ENCODE results near the gene MRPS5. TPM values are rescaled to one million over a fixed set of nuclear protein-coding genes. Genes with fewer than 3 reads are reported as not detected.

Gene MRPS5
- total RNA-seq, 2 experiments from 2014 or later, result 83.8 to 84.8 TPM

DNA sequence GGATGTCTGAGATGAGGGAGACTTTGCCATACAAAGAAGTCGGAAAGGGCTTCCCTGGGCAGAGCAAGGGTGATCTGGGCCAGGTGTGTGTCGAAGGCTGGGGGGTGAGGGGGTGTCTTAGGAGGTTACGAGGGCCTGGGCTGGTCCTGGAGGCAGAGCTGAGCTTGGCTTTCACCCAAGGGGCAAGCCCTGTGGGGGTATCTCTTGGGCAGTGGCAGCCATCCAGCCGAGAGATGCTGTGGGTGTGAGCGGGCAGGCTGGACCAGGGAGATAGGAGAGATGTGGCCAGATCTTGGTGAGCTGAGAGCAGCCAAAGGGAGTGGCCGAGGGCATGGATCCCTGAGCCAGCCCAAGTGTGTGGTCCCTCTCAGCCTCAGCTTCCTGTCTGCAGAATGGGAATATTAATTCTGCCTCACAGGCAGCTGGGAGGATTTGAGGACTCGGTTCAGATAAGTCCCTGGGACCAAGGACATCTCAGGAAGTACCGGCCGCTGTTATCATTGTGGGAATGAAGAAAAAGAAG, 63.1 kb downstream of the MRPS5 start:
- H3K9me3 Mint-ChIP-seq, result no peaks in the 10 kb centered on the region
- H3K27ac Mint-ChIP-seq, result no peak overlapping the region
- DNase-seq, result no peak
- peaks cover 2% of the 10 kb centered on the region for H3K36me3 Mint-ChIP-seq
- H3K4me3 Mint-ChIP-seq, result no peak overlapping the region
- peaks cover 52% of the 10 kb centered on the region for H3K4me1 Mint-ChIP-seq
- H3K27me3 Mint-ChIP-seq, result no peaks in the 10 kb centered on the region

DNA sequence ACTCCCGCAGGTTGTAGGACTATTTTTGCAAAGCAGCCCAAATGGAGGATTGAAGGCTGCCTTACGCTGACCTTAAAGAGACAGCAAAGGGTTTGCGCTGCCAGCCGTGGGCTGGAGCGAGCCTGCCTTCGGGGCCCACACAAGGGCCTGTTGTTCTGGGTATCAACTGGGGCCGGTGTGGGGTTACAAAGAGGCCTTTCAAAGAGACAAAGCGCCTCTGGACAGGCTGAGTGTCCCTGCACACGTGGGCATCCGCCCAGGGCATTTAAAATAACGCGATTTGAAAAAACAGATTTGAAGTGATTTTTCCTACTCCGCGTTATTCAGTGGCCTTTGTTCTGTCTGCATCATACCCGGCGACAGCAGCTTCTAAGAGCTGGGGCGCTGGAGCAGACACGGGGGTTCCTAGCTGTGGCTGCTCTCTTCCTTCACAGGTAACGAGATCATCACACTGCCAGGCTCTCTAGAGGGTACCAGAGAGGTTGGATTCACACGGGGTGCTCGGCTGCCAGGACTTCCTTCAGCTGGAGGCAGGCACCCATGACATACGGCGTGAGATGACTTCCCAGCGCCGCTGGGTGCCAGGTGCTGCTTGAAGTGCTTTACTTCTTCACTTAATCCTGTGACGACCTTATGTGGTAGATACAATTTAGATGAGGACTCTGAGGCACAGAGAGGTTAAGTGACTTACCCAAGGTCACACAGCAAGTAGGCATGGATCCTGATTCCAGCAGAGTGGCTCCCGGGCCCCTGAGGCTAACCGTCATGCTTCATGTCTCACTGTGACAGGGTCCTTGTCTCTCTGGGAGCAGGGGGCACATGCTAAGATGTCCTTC, 63.9 kb downstream of the MRPS5 start:
- Mint-ChIP-seq H3K27me3 (no peaks in the 10 kb centered on the region), H3K4me3 (no peak overlapping the region), H3K27ac (no peak overlapping the region), H3K9me3 (no peaks in the 10 kb centered on the region), H3K4me1 (peaks cover 51% of the 10 kb centered on the region), H3K36me3 (peaks cover 8% of the 10 kb centered on the region)
- no peak for DNase-seq

DNA sequence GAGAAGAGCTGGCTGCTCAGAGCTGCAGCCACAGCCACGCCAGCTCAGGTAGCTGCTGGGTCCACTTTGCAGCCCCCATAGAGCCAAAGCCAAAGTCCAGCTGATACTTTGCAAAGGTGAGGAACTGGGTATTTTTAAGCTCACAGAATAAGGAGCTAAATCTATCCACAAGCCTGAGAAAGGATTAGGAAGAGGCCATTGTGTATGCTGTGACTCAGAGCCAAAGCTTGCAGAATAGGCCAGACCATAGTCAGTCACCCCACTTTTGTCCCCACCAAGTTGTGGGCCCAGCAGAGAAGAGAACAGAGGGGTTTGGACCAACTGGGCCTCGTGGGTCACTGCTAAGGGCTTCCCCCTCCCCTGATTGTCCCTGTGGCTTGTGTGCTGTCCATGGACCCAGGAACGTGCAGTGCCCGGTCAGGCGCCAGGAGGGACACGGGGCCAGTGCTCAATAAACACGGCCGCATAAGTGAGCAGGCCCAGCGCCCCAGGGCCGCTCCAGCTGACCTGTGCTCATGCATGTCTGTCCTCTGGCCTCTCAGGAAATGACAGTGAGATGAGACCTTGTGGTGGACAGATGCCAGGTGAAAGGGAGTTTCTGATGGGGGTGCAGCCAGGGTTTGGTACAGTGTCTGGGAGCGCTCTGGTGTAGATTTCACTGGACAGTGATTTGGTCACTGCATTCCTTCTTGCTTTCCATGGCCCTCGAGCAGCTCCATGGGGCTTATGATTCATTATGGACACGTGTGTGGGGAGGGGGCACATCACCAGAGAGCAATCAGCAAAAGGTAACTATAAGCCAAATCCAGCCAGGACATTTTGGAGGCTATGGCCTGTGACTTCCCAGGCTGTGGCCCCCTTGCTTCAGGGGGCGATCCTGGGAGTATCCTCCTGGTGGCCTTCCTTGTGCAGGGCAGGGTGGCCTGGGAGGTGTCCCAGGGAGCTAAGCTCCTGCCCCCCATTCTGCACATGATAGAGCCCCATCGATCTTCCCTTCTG, 64.8 kb downstream of the MRPS5 start:
- no peak overlapping the region for H3K27ac Mint-ChIP-seq
- H3K9me3 Mint-ChIP-seq, result no peaks in the 10 kb centered on the region
- no peak overlapping the region for H3K4me3 Mint-ChIP-seq
- H3K4me1 Mint-ChIP-seq, result peaks cover 51% of the 10 kb centered on the region
- H3K27me3 Mint-ChIP-seq, result no peaks in the 10 kb centered on the region
- H3K36me3 Mint-ChIP-seq, result peaks cover 16% of the 10 kb centered on the region
- DNase-seq, result no peak

DNA sequence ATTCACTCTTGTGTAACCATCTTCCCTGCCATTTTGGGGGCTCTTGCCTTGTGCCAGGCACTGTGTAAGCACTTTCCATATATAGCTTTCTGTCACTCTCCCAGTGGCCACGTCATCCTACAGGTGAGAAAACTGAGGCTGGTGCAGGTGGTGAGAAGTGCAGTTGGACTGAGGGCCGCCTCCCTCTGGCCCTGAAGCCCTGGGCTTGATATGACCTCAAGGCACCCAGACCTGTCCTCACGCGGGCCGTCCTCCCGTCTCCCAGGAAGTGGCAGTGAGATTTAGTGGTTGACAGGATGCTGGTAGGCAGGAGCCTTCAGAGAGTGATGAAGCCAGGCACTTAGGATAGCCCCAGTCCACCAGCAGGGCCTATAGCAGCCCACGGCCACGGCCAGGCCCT, 65.6 kb downstream of the MRPS5 start:
- H3K4me3 Mint-ChIP-seq, result no peak overlapping the region
- H3K4me1 Mint-ChIP-seq, result peaks cover 53% of the 10 kb centered on the region
- peaks cover 22% of the 10 kb centered on the region for H3K36me3 Mint-ChIP-seq
- no peaks in the 10 kb centered on the region for H3K27me3 Mint-ChIP-seq
- no peak for DNase-seq
- H3K9me3 Mint-ChIP-seq, result no peaks in the 10 kb centered on the region
- peak overlapping the region; percentile 81 for H3K27ac Mint-ChIP-seq

DNA sequence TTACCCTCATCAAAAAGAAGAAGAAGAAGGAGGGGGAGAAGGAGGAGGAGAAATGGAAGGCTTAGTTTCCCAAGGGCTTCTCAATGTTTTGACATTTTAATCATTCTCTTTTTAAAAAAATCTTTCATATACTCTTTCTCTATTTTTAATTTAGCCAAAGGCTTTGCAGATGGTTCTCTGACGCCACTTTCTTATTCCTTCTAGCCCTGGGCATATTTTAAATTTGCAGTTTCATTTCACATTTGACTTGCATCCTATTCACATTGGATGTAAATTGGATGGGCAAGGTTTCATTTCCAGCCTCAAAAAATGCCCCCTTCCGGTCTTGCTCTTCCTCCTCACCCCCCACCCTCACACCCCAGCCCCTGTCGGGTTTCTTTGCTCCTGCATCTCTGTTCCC, 66.3 kb downstream of the MRPS5 start:
- Mint-ChIP-seq H3K4me1 (peaks cover 59% of the 10 kb centered on the region), H3K27me3 (no peaks in the 10 kb centered on the region), H3K27ac (peak overlapping the region; percentile 81), H3K36me3 (peaks cover 26% of the 10 kb centered on the region), H3K4me3 (no peak overlapping the region), H3K9me3 (no peaks in the 10 kb centered on the region)
- no peak for DNase-seq

DNA sequence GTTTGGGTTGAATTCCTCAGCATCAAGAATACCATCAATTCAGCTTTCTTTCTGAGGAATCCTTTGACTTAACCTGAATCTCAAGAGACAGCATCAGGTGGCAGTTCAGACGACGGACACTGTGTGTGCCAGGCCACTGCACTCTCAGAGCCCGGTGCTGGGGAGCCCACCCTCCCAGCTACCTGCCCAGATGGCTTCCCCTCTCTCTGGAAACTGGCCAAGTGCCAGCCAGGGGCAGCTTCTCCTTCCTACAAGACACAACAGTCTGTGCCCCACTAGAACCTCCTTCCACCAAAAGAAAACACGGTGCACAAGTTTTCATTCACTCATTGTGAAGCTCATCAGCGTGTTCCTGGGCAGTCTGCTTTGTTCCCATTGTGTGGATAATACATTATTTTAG, 67.6 kb downstream of the MRPS5 start:
- Mint-ChIP-seq H3K27me3 (no peaks in the 10 kb centered on the region), H3K9me3 (no peaks in the 10 kb centered on the region), H3K36me3 (peaks cover 34% of the 10 kb centered on the region), H3K4me3 (no peak overlapping the region), H3K27ac (peak overlapping the region; percentile 61), H3K4me1 (peaks cover 66% of the 10 kb centered on the region)
- DNase-seq, result no peak

DNA sequence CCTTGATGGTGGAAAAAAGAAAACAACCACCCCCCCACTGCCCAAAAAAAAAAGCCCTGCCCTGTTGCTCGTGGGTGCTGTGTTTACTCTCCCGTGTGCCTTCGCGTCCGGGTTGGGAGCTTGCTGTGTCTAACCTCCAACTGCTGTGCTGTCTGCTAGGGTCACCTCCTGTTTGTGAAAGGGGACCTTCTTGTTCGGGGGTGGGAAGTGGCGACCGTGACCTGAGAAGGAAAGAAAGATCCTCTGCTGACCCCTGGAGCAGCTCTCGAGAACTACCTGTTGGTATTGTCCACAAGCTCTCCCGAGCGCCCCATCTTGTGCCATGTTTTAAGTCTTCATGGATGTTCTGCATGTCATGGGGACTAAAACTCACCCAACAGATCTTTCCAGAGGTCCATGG, 68.1 kb downstream of the MRPS5 start:
- DNase-seq, result no peak
- peak overlapping the region; percentile 61 for H3K27ac Mint-ChIP-seq
- H3K27me3 Mint-ChIP-seq, result no peaks in the 10 kb centered on the region
- H3K4me1 Mint-ChIP-seq, result peaks cover 66% of the 10 kb centered on the region
- no peaks in the 10 kb centered on the region for H3K9me3 Mint-ChIP-seq
- H3K4me3 Mint-ChIP-seq, result no peak overlapping the region
- H3K36me3 Mint-ChIP-seq, result peaks cover 37% of the 10 kb centered on the region

DNA sequence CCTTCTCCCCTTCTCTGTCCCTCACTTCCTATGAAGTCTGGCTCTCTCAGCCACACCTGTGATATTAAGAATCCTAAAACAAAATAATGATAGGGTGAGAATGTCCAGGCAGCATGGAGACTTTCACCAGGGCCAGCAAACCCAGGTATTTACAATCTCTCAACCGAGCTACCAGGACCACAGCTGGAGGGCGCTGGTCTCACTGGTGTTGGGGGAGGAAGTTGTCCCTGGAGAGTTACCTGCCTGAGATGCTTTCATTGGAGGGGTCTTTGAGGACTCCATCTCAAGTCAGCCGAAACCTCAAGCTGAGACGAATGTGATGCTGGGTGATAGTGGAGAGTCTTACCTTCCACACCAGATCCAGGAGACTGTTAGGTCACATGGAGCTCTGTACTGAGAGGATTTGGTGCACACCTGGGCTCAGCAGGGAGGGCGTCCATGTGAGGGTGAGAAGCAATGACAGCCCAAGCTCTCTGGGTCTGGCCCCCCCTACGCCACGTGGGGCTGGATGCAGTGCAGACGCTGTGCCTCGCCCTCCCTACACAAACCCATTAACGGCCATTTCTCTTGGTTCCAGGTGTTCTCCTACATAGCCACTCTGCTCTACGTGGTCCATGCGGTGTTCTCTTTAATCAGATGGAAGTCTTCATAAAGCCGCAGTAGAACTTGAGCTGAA, 68.7 kb downstream of the MRPS5 start:
- no peaks in the 10 kb centered on the region for H3K9me3 Mint-ChIP-seq
- no peak overlapping the region for H3K4me3 Mint-ChIP-seq
- no peaks in the 10 kb centered on the region for H3K27me3 Mint-ChIP-seq
- peaks cover 37% of the 10 kb centered on the region for H3K36me3 Mint-ChIP-seq
- H3K4me1 Mint-ChIP-seq, result peaks cover 67% of the 10 kb centered on the region
- no peak for DNase-seq
- no peak overlapping the region for H3K27ac Mint-ChIP-seq

DNA sequence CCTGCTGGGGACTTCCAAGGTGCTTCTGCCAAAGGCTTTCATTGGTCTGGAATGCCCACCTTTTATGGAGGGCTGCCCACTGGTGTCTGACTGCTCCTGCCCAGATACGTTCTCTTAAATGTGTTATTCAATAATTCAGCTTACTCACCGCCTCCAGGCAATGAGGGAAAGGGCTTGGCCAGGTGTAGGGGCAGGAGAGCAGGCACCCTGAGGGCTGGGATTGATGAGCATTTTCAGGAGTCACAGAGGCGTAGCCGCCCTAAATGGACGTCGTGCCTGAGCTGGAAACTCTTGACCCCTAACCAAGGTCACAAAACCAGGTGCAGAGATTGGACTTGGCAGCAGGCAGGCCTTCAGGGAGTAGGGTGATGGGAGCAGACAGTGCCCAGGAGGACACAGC, 69.3 kb downstream of the MRPS5 start:
- H3K9me3 Mint-ChIP-seq, result no peaks in the 10 kb centered on the region
- H3K27ac Mint-ChIP-seq, result peak overlapping the region; percentile 51
- H3K4me1 Mint-ChIP-seq, result peaks cover 73% of the 10 kb centered on the region
- no peak overlapping the region for H3K4me3 Mint-ChIP-seq
- no peak for DNase-seq
- H3K36me3 Mint-ChIP-seq, result peaks cover 37% of the 10 kb centered on the region
- H3K27me3 Mint-ChIP-seq, result no peaks in the 10 kb centered on the region

DNA sequence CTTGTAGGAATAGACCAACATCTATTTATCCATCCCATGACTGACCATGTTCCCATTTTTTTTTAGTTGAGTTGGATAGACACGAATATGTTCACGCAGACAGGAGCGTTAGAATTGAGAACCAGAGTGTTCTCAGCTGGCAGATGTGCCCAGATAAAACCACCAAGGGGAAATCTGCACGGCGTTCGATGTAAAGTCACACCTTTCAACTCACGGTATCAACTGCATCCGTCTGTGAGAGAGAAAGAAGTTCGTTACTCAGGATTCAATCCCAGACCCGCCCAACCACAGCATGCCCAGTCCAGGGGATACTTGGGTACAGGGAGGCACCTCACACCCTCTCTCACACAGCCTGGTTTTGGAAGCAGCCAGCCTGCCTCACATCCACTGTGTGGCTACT, 70.0 kb downstream of the MRPS5 start:
- DNase-seq, result no peak
- Mint-ChIP-seq H3K9me3 (no peaks in the 10 kb centered on the region), H3K27ac (peak overlapping the region; percentile 76), H3K4me1 (peaks cover 77% of the 10 kb centered on the region), H3K36me3 (peaks cover 37% of the 10 kb centered on the region), H3K27me3 (no peaks in the 10 kb centered on the region), H3K4me3 (no peak overlapping the region)

DNA sequence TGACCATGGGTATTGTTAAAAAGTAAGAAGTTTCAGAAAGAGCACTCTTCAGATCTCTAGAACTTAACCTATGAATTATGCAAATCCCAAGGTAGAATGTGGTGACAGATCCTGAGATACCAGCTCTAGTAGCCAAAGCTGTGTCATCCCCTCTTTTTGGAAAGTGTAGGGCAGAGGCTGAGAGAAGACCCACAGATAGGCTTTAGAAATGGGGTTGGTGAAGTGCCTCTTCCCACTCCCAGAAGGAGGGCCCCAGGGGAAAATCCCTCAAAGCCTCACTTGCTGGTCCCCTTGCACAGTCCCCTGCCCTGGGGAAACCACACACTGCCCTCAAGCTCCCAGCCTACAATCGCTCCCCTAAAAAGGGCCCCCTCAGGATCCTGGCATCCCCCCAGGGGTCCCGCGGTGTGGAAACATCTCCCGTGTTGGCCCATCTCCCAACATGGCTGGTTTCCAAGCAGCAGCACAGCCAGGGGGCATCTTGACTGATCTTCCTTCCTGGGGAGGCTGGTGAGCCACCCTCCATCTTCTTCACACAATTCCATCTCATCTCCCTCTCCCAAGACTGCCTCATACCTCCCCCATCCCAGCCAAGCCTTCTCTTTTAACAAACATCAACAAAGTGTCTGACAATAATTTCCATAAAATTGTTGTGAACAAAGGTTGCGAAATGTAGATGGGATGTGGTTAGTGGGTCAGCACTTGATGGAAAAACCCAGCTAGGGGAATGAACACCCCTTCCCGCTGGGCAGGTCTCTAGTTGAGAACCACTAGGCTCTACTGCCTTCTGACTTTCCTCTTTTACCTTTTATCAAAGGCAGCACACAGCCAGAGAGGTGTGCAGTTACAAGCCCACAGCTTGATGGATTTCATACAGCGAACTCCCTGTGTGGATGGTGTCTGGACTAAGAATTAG, 71.0 kb downstream of the MRPS5 start:
- H3K4me3 Mint-ChIP-seq, result peak overlapping the region; percentile 32

DNA sequence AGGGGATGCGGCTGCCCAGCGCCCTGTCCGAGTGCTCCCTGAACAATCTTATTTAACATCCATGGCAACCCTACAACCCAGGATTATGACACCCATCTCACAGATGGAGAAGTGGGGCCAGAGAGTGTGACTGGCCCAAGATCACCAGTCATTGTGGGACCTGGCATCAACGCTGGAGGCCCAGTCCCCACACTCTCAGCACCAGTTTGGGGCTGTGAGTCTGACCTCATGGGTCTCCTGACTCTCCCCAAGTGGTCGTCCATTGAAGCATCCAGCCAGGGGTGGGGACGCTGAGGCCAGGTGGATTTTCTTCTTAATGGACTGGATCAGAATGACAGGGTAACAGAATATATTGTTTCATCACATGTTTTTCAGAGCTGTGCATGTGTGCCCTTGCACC, 71.6 kb downstream of the MRPS5 start:
- no peak overlapping the region for H3K4me3 Mint-ChIP-seq
- DNase-seq, result no peak
- peaks cover 37% of the 10 kb centered on the region for H3K36me3 Mint-ChIP-seq
- peak overlapping the region; percentile 76 for H3K27ac Mint-ChIP-seq
- H3K27me3 Mint-ChIP-seq, result no peaks in the 10 kb centered on the region
- H3K9me3 Mint-ChIP-seq, result no peaks in the 10 kb centered on the region
- H3K4me1 Mint-ChIP-seq, result peaks cover 74% of the 10 kb centered on the region

More for the DNA sequence above, 71.0 kb downstream of the MRPS5 start:
- Mint-ChIP-seq H3K27ac (peak overlapping the region; percentile 76), H3K9me3 (no peaks in the 10 kb centered on the region), H3K36me3 (peaks cover 37% of the 10 kb centered on the region), H3K4me1 (peaks cover 75% of the 10 kb centered on the region), H3K27me3 (no peaks in the 10 kb centered on the region)
- DNase-seq, result peak; percentile 25

DNA sequence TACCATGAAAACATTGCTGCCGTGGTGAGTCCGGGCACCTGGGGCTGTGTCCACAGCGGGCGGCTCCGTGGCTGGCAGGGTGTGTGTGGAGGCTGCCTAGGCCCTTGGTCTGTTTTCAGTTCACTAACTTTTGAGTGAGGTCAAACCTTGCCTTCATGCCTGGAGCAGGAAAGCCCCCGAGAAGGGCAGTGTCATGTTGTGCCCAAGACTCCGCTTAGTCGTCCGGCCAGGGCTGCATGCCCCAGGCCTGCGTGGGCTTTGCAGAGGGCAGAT, 72.0 kb downstream of the MRPS5 start:
- Mint-ChIP-seq H3K27ac (peak overlapping the region; percentile 76), H3K36me3 (peaks cover 37% of the 10 kb centered on the region), H3K4me1 (peaks cover 71% of the 10 kb centered on the region), H3K9me3 (no peaks in the 10 kb centered on the region), H3K27me3 (no peaks in the 10 kb centered on the region), H3K4me3 (no peak overlapping the region)
- DNase-seq, result no peak

All from activated naive CD8-positive, alpha-beta T cell treated with anti-CD3 and anti-CD28 coated beads for 36 hours (primary cell).